Stimulated activated CD4-positive, alpha-beta T cell treated with anti-CD3 and anti-CD28 coated beads, TNF-alpha, amount 100 ng/mL, for 48 hours (primary cell): Measurements from ENCODE around the gene SZRD1.
A peak's percentile ranks its signal among the peaks of the same experiment; 100 is the strongest.

ENCODE experiments used
- DNase-seq, 3 donors: peaks; one replicate each; pipeline ENCODE4 v3.0.0-alpha.2; 2020; ENCODE audit warnings: low read depth in 3 of 3

The SZRD1 gene

DNA sequence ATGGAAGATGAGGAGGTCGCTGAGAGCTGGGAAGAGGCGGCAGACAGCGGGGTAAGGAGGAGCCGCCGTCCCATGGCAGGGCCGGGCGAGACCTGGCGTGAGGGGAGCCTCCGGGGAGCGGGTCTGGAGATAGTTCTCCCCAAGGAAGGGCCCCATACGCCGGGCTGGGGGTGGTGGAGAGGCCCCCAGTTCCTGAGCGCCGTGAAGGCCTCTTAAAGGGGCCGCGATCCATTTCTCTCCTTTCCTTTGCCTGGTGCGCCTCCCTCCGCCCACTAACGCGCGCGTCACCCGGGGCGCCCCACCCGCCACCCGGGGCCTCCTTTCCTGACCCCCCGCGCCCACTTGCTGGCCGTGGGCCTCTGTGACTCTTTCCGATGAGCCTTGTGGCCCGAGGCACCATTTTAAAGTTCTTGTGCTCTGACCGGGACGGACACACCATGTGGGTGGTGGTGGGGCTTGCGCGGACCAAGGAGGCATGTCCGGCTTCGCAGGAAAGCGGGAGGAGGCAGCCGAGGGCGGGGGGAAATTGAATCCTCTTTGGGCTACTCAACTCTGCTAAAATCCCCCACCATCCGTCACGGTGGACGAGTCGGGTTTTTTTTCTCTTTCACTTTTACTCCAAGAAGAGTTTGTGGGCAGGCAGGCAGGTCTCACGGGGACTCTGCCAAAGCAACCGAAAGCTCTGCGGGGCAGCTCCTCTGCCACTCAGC, 371 bp downstream of the SZRD1 start:
- peak; percentile 68 to 85 (median 78) for DNase-seq

DNA sequence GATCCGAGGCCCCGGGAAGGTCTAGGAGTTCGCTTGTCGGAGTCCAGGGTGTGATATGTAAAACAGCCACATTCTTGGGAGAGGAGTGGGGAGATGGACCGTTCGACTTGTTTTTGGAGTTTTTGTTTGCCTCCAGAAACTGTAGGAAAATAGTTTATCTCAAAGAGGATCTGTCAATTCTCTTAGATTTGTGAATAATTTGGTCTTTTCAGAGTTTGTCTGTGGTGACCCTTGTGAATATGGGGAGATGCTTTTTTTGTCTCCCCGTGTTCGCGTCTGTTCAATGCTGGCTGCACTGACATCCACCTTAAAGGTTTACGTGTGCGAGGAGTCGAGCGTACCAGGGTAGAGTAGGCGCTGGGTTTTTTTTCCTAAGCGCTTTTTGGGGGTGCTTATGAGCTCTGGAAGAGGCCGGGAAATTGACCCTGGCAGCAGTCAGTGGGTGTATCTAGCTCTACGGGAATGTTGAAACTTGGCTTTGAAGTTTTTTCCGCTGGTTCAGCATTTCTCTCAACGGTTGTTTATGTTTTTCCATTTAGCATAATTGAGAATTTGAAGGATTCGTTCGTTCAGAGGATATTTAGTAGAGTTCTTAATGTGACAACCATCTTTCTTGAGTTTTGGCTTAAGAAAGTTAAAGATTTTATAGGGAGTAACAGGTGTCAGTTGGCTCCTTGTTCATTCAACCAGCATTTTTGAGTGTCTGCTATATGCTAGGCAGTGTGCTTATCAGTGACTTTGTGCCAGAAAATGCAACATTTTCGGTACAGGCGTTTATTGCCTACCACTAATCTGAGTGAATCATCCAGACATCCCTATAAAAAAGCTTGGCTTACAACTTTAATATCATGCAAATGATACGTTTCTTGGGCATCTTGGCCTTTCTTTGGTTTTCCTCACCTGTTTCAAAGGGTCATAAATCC, 1.2 kb downstream of the SZRD1 start:
- DNase-seq, result no peak

DNA sequence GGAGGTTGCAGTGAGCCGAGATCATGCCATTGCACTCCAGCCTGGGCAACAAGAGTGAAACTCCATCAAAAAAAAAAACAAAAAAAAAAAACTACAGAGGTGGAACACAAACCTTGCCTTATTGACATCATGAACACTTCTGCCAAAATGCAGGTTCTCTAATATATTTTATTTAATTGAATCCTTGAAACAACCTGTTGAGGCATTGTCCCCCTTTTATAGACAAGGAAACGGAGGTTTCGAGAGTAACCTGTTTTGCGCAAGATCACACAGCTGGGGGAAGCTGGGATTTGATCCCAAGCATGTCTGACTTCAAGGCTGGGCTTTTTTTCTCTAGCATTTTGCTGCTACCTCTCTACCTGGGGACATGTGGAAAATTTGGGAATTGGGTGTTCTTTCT, 2.8 kb downstream of the SZRD1 start:
- no peak for DNase-seq

DNA sequence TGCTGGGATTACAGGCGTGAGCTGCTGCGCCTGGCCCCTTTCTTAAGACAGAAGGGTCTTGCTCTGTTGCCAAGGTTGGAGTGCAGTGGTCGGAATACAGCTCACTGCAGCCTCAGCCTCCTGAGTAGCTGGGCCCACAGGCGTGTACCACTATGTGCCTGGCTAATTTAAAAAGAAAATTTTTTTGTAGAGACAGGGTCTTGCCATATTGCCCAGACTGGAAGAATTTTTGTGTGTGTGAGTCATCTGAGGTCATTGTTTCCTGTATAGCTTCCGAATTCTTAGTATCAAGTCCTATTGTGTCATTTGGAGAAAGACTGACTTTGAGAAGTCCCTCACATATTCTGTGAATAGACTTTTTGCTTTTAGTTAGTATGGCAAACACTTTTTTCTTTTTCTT, 4.7 kb downstream of the SZRD1 start:
- no peak for DNase-seq

DNA sequence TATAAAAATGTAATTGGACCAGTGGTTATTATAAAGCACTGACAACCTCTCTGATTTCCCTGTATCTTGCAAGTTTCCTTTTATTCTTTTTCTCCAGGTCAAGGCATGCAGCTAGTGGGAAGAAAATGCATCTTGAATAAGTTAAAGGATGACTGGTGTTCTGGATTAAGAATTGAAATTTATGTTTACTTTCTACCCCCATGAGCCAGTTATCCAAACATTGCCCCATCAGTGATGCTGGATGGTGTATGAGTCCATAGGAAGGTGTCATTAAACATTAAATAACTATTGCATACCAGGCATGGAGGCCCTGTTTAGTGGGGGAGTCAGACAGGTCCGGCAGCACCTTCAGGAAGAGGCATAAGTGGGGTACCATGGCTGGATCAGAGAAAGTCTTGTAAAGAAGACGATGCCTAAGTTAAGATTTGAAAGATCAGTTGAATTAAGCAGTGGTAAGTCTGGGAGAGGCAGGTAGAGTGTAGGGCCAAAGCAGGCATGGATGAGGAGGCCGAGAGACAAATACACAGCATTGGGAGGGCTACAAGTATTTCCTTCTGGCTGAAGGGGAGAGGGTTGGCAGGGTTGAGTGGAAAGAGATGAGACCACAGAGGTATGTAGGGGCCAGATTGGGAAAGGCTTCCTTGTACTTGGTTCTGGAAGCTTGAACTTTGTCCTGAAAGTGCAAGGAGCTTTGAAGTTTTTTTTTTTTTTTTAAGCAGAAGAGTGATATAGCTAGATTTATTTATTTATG, 5.7 kb downstream of the SZRD1 start:
- DNase-seq, result no peak

DNA sequence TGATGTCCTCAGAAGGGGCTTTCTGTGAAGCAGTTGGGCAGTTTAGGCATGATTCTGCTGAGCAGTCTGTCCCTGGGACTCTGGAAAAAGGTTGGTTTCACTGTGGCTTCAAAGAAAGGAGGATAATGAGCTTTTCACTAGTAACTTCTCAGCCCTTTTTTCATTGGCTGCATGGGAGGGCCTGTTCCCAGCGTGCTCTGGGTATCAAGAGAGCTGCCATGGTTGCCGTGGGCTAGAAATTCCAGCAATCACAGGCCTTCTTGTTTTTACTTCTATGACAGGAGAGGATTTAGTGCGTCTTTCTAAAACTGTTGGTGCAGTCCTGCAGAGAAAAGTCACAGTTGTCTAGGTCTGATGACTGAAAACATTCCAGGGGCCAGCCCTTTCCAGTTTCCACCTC, 7.2 kb downstream of the SZRD1 start:
- DNase-seq, result no peak

DNA sequence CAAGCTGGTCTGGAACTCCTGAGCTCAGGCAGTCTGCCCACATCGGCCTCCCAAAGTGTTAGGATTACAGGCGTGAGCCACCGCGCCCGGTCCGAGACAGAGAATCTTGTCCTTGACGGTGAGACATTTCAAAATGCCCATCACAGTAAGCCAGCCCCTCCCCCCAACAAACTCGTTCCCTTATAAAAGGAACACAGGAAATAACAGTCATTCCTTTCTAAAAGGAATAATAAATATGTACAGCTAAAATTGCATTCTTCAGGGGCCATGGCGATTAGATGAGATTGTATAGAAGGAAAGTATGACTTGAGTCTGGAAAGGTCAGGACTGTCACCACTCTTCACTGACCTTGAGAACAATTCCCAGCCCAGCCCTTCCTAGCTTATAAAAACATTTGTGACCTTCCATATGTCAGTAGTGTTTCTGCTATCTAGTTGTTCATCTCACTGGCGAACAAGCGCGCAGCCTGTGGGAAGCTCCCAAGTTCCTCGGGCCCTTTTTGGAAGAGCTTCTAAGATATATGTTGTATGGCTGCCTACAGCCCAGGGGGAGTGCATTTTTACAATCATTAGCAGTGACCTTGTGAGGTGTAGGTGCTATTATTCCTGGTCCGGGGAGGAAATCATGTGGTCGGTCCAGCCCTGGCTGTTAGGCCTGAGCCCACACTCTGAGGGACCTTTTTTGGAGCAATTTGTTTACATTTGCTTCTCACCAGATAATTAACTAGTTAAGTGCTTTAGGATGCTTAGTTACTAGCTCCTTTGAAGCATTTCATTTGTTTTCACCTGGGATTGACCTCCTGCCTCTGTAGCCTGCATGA, 8.7 kb downstream of the SZRD1 start:
- DNase-seq, result no peak

DNA sequence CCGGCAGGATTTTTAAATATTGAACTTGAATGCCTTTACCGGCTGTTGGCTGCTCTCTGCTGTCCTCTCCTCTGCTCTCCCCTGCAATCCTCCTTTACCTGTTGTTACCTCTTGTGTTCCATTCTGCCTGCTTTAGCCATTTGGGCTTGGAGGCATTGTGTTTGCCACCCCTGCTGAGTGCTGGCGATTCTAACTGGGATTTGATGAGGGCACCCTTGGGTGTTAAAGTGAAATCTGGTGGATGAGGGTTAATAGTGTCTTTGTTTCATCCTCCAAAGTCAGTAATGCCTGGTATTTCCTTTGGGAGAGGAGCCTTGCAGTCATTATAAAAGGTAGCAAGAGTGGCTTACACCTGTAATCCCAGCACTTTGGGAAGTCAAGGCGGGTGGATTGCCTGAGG, 9.9 kb downstream of the SZRD1 start:
- DNase-seq, result no peak

DNA sequence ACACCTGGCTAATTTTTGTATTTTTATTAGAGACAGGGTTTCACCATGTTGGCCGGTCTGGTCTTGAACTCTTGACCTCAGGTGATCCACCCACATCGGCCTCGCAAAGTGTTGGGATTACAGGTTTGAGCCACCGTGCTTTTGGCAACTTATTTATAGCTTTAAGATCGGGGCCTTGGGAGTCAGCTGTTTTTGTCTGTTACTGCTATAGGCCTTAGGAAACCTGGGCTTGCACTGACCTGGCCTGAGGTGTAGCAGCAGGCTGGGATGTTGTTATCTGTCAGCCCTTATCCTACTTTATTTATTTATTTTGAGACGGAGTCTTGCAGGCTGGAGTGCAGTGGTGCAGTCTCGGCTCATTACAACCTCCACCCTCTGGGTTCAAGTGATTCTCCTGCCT, 11.4 kb downstream of the SZRD1 start:
- DNase-seq, result no peak

DNA sequence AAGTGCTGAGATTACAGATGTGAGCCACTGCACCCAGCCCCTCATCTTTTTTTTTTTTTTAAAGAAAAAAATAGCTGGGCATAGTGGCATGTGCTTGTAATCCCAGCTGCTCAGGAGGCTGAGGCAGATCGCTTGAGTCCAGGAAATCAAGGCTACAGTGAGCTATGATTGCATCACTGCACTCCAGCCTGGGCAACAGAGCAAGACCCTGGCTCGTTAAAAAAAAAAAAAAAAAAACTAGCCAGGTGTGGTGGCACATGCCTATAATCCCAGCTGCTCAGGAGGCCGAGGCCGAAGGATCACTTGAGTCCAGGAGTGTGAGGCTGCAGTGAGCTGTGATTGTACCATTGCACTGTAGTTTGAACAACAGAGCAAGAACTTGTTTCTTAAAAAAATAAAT, 13.8 kb downstream of the SZRD1 start:
- no peak for DNase-seq

DNA sequence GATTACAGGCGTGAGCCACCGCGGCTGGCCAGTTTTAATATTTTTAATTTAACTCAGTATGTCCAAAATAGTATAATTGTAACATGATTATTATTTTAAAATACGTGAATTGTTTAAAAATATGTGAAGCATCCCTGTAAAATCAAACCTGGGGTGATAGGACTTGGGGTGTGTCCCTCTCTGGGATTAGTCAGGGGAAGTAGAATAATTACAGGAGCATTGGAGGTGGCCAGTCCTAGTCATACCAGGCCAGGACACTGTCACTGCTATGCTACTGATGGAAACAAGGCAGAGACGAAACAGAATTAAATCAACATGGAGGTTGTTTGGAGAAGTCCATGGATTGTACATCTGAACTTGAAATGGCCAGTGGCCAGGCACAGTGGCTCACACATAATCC, 16.8 kb downstream of the SZRD1 start:
- DNase-seq, result no peak

DNA sequence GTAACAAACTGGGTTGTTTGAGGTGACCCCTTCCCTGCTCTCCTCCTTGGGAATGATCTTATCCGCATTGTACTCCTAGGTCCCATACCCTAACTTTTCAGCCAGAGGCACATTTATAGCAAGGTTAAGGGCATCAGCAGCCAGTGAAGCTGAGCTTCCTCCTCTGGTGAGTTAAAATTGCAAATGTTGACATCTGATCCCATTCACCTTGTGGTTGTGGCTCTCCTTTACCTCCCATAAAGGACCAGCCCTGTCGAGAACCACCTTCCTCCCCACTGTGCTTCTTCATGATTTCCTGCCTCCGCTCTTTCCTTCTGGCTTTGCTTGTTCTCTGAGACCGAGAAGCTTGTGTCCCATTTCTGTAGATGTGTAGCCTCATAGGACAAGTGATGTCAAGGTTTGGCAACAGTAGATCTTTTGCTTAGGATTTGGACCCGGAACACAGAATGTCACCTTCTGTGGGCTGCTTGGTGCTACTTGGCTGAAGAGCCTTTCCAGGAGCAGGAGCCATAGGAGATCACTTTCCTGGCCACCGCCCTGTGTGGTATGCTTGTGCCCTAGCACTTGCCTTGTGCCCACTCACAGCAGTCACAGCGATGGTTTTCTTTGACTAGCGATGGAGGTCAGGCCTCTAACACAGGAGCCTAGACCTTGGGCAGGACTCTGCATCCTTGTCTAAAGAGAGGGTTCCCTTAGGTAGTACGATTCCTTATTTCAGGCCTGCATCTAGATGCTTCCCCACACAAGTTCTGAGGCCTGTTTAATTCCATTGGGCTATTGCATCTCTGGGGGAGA, 18.8 kb downstream of the SZRD1 start:
- DNase-seq, result no peak

DNA sequence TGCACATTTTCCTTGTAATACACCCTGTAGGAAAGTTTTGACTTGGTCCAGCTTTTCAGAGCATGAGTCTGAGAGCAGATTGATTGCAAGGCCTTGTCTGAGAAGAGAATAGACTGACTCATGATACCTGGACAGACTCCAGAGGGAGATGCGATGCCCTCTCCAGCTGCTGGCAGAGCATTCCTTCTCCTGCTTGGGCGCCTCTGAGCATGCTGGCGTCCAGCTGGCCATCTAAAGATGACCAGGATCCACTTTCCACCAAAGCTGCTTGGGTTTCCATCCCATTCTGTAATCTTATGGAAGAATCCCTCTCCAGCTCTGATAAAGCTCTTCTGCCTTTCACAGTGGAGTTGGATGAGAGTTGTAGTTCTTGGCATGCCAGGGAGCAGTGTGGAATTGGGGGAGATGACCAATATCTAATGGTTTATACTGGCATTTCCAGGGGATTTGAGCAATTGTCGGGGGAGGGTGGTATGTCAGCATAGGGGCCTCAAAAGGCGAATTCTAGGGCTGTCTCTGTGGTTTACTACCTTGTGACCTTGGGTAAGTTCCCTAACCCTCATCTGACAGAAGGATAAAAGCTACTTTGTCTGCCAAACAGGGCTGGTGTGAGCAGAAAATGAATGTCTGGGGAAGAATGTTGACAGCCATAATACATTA, 19.5 kb downstream of the SZRD1 start:
- no peak for DNase-seq

DNA sequence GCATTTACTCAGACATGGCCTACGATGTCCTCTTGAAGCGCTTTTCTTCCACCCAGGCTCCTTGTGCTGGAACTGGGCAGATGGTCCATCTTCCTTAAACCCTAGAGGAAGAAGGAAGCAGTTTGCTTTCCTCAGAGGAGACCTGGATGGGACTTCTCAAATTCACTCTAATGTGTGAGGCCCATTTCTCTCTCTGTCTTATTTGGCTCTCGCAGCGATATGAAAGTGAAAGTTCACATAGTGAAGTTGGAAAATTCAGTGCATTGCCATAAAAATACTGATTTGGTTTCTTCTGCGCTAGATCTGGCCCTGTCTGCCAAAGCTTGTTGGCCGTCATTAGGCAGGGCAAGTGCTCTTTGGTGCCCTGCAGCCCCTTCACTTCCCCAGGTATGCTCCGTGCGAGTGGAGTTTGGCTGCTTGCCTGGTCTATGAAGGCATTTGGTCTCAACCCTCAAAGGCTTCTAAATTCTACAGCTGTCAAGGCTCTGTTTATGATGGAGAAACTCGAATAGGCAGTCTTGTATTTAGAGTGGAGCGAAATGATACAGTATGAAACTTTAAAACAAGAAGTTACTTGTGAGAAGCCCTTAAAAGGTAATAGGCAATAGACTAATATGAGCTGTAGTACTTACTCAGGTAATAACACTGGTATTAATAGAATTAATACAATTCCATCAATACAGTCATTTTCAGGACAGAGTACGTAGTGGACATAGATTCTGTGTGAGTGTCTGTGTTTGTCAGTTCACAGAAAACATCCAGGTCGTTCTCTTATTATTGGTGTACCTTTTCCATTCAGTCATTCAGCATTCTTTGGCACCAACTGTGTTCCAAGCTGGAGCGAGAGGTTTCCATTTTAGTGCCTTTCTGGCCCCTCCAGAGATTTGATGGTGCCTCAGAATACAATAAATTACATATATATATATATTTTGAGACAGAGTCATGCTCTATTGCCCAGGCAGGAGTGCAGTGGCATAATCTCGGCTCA, 20.5 kb downstream of the SZRD1 start:
- DNase-seq, result no peak

DNA sequence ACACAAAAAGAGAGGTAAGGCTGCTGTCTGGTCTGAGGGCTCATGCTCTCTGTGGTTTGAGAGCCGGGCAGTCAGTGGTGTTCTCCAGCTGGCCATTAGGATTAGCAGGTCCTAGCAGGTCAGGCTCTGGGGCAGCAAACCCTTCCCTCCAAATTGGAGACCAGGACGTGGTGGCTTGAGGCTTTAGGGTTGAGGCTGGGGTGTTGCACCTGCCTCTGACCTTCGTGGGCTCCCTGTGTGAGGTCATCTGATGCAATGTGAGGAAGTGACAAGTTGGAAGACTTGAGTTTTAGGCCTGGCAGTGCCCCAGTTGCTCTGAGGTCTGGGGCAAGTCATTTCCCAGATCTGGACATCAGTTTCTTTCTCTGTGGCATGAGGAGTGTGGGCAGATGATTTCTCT, 24.4 kb downstream of the SZRD1 start:
- DNase-seq, result no peak

DNA sequence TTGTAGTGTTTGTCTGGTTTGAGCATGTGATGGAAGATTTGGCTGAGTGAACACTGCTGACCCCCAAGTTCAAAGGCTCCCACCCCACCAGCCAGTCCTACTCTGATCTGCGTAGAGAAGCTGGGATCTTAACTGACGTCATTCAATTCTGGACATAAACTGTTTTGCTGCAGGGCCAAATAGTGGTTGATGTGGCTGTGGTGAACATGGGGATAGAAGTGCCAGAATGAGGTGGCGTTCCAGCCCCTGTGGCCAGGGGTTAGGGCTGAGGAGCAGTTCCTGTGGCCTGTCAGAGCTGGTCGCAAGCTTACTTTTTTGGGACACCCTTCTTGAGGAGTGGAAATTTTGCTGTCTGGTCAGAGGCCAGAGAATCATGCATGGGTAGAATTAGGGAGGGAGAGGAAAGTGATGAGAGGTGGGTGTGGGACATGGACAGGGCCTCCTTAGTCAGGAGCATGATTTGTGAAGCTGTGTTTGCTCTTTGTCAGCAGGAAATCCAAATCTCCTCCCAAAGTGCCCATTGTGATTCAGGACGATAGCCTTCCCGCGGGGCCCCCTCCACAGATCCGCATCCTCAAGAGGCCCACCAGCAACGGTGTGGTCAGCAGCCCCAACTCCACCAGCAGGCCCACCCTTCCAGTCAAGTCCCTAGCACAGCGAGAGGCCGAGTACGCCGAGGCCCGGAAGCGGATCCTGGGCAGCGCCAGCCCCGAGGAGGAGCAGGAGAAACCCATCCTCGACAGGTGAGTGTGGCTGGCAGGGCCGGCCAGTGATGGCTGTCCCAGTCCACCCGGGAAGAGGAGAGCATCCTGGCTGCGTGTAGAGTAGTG, 25.9 kb downstream of the SZRD1 start:
- DNase-seq, result no peak

DNA sequence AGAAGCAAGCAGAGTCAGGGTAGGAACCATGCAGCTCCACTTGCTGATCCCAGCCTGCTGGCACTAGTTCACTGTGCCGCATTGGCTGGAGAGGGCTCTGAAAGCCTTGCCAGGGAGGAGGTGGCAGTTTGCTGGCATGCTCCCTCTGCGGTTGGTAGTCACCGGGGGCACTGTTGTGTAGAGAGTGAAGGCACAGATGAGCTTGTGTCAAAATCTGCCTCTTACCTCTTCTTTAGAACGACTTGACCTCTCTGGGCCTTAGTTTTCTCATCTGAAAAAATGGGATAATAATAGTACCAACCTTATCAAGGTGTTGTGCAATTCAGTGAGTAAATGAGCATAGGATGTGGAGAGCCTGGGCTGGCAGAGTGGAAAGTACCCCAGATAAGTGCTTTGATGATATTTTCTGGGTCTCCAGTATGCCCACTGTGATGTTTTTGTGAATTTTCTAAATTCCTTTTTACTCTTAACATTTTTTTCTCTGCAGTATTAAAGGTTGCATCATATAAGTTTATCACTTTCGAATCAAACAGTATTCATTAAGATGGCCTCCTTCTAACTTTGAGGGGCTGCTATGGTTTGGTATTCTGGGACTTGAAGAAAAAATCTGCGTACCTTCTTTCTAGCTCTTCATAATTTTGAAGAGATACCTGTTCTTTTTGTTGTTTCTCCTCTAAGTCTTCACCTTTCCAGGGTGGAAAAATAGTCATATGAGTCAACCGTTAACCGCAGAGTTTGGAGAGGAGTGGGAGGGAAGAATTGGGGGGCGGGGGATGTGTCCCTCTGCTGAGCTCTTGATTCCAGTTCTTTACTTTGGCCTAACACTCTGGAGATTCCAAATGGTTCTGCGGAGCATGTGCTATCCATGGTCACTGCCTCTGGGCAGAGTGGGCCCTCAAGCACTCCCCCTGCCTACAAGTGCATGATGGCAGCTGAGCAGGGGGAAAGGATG, 26.8 kb downstream of the SZRD1 start:
- DNase-seq, result no peak
